KMS-11 (cell line): ENCODE data around the gene B3GNT7.

Experiments used
- H2AFZ ChIP-seq: fragments of 200-600 bp; sonication (generic); 2 replicates; pipeline ENCODE4 v1.6.1; 2016; ENCODE audit warnings: antibody characterized with exemption, mixed run types, low read depth
- H3K27ac ChIP-seq: fragments of 200-600 bp; sonication (generic); 2 replicates; pipeline ENCODE4 v1.6.1; 2016; ENCODE audit warnings: mild to moderate bottlenecking, mixed run types
- H3K27me3 ChIP-seq: fragments of 200-600 bp; sonication (generic); 2 replicates; pipeline ENCODE4 v1.6.1; 2017; ENCODE audit warnings: mild to moderate bottlenecking, low read depth, mixed run types, moderate library complexity; ENCODE audit not compliant: insufficient read depth
- H3K36me3 ChIP-seq: fragments of 200-600 bp; sonication (generic); 2 replicates; pipeline ENCODE4 v1.6.1; 2017; ENCODE audit warnings: mild to moderate bottlenecking, mixed run types; ENCODE audit not compliant: insufficient read depth
- H3K4me1 ChIP-seq: fragments of 200-600 bp; sonication (generic); 2 replicates; pipeline ENCODE4 v1.6.1; 2016; ENCODE audit warnings: mild to moderate bottlenecking, low read depth, mixed run types; ENCODE audit not compliant: poor library complexity, severe bottlenecking
- H3K4me2 ChIP-seq: fragments of 200-600 bp; sonication (generic); 2 replicates; pipeline ENCODE4 v1.7.0; 2016; ENCODE audit warnings: mild to moderate bottlenecking, mixed run types
- H3K4me3 ChIP-seq: fragments of 200-600 bp; sonication (generic); IDR thresholded peaks from 2 replicates; pipeline ENCODE4 v1.6.1; 2017; ENCODE audit warnings: low read depth, low read length, mixed read lengths; ENCODE audit not compliant: insufficient read depth
- H3K79me2 ChIP-seq: fragments of 200-600 bp; sonication (generic); 2 replicates; pipeline ENCODE4 v1.6.1; 2016; ENCODE audit warnings: low read depth, mixed run types; ENCODE audit not compliant: insufficient read depth
- H3K9ac ChIP-seq: fragments of 200-600 bp; sonication (generic); 2 replicates; pipeline ENCODE4 v1.6.1; 2016; ENCODE audit warnings: mild to moderate bottlenecking, mixed run types
- H4K20me1 ChIP-seq: fragments of 200-600 bp; sonication (generic); 2 replicates; pipeline ENCODE4 v1.6.1; 2016; ENCODE audit warnings: mild to moderate bottlenecking, mixed run types; ENCODE audit not compliant: insufficient read depth
- TF ChIP-seq, protein P1 (sequence below): fragments of 200-600 bp; sonication (generic); conservative IDR thresholded peaks from 2 replicates; pipeline ENCODE4 v1.6.1; 2017; ENCODE audit warnings: low read depth, mild to moderate bottlenecking, antibody characterized with exemption, low read length, moderate library complexity, mixed read lengths

B3GNT7 gene

DNA sequence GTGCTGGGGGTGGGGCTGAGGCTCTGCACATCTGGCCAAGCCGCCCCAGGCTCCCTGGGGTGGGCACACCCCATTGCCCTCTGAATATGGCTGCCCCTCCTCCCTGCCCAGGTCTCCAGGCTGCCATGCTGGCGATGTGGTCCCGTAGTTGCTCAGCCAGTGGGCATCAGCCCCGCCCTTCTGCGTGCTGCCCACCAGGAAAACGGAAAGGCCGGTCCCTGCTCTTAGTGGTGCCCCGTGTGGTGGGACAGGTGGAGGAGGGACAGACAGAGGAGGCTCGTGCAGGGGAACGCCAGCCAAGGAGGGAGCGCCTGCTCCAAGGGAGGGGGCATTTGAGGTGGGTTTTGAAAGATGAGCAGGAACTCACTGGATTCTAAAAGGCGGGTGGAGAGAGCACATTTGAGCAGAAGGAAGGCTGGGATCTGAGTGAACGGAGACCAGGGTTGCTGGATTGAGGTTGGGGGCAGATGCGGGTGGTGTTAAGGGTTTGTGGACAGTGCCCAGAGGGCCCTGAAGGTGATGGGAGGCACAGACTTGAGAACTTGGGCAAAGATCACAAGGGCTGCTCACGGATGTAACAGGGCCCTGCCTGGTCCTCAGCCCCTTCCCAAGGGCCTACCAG lies 6.7 kb upstream of the B3GNT7 start:
- no peak overlapping the region for H3K4me2 ChIP-seq
- no peak overlapping the region for H2AFZ ChIP-seq
- no peak overlapping the region for H3K4me3 ChIP-seq
- H4K20me1 ChIP-seq, result no peaks in the 10 kb centered on the region
- no peak overlapping the region for H3K9ac ChIP-seq
- TF ChIP-seq, protein P1, sequence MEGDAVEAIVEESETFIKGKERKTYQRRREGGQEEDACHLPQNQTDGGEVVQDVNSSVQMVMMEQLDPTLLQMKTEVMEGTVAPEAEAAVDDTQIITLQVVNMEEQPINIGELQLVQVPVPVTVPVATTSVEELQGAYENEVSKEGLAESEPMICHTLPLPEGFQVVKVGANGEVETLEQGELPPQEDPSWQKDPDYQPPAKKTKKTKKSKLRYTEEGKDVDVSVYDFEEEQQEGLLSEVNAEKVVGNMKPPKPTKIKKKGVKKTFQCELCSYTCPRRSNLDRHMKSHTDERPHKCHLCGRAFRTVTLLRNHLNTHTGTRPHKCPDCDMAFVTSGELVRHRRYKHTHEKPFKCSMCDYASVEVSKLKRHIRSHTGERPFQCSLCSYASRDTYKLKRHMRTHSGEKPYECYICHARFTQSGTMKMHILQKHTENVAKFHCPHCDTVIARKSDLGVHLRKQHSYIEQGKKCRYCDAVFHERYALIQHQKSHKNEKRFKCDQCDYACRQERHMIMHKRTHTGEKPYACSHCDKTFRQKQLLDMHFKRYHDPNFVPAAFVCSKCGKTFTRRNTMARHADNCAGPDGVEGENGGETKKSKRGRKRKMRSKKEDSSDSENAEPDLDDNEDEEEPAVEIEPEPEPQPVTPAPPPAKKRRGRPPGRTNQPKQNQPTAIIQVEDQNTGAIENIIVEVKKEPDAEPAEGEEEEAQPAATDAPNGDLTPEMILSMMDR, result no peak
- no peaks in the 10 kb centered on the region for H3K4me1 ChIP-seq
- no peaks in the 10 kb centered on the region for H3K27me3 ChIP-seq
- no peak overlapping the region for H3K27ac ChIP-seq
- no peaks in the 10 kb centered on the region for H3K79me2 ChIP-seq
- H3K36me3 ChIP-seq, result no peaks in the 10 kb centered on the region

DNA sequence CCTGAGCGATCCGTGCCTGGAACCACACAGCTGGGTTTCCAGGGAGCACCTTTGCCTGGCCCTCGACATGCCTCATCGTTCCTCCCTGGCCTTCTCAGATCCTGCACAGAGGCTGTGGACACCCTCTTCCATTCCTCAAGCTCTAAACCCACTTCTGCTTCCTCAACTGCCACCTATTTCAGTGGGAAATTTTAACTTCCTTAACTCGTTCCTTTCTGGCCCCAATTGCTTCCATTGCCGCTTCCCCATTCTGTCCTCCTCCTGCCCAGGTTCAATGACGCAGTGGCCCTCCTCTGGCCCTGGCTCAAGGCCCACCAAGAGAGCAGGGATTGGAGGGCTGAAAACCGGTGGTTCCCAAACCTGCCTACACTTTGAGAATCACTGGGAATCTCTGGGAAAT lies 4.8 kb upstream of the B3GNT7 start:
- TF ChIP-seq, protein P1, result no peak
- Histone ChIP-seq H4K20me1 (no peaks in the 10 kb centered on the region), H2AFZ (no peak overlapping the region), H3K27ac (no peak overlapping the region), H3K36me3 (no peaks in the 10 kb centered on the region), H3K4me1 (no peaks in the 10 kb centered on the region), H3K79me2 (no peaks in the 10 kb centered on the region), H3K27me3 (no peaks in the 10 kb centered on the region), H3K4me3 (no peak overlapping the region), H3K9ac (no peak overlapping the region), H3K4me2 (no peak overlapping the region)

DNA sequence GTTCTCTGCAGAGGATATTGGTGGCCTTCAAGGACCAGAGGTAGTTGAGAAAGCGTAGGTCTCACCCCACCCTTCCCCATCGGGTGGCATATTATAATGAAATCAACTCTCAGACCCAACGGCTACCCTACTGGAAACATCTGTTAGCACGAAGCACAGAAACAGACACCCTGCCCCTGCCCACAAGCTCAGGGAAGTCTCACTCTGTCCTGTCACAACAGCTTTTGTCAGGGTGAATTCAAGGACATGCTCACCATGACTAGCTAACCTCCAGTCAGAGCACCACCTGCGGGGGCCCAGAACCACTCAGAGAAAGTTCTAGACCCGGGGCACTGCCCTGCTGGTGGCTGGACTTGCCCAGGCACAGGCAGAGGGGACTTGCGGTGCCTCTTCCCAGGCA lies 3.5 kb upstream of the B3GNT7 start:
- Histone ChIP-seq H3K27ac (no peak overlapping the region), H3K4me3 (no peak overlapping the region), H3K4me1 (peaks cover 2% of the 10 kb centered on the region), H3K79me2 (no peaks in the 10 kb centered on the region), H3K4me2 (no peak overlapping the region), H4K20me1 (no peaks in the 10 kb centered on the region), H3K9ac (no peak overlapping the region), H2AFZ (no peak overlapping the region), H3K27me3 (no peaks in the 10 kb centered on the region), H3K36me3 (no peaks in the 10 kb centered on the region)
- TF ChIP-seq, protein P1, result no peak

DNA sequence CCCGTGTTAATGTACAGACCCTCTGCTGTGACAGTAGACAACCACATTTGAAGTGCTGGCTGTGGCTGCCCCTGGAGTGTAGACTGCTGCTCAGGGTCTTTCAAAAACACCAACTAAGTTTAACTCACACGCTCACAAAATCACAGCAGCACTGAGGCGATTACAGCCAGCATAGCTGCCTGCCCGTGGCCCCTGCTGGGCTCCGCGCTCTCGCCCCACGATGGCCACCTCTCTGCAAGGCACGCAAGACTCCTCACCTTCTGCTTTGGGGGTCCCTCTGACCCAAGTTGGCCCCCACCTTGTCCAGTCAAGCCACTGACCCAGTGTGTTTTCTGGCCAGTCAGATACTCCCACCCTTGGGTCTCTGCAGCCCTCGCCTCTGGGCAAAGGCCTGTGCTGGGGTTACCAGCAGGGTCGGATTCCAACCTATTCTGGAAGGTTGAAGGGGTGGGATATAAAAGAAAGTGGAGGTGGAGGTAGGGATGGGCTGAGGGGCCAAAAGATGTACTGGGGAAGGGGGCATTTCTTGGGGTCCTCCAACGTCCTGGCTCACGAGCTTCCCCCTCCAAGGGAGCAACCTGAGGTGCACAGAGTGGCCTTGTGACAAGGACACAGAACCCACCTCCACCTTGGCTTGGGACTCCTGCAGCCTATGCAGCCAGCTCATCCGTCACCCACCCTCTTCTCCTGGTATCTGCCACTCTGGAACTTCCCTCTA lies 2.9 kb upstream of the B3GNT7 start:
- Histone ChIP-seq H3K27me3 (no peaks in the 10 kb centered on the region), H3K27ac (no peak overlapping the region), H3K4me1 (peaks cover 5% of the 10 kb centered on the region), H3K79me2 (no peaks in the 10 kb centered on the region), H3K9ac (no peak overlapping the region), H2AFZ (no peak overlapping the region), H3K4me2 (no peak overlapping the region), H3K36me3 (no peaks in the 10 kb centered on the region), H4K20me1 (no peaks in the 10 kb centered on the region), H3K4me3 (no peak overlapping the region)
- TF ChIP-seq, protein P1, result no peak
